ENCODE measurements around the gene ETS1. TPM values are rescaled to one million over a fixed set of nuclear protein-coding genes. Genes with fewer than 3 reads are reported as not detected.

ETS1 gene
- total RNA-seq, 3 donors from 2014 or later (not counting 1 experiment from before 2014, with no cell fraction given): 532 to 684 (median 589) TPM

GRCh38 chr11:128481135-128481534 lies 106.2 kb downstream of the ETS1 start:
- H3K27ac ChIP-seq (ENCODE audit: low read length): peak overlapping the region; percentile 92
- H3K9me3 ChIP-seq (ENCODE audit: control insufficient read depth, insufficient read depth, low read length): no peaks in the 10 kb centered on the region
- intact Hi-C loops (cut with micrococcal nuclease): no loop called here
- Mint-ChIP-seq H3K4me1 (peaks cover 98 to 99% of the 10 kb centered on the region in 2 donors), H3K27ac (peak overlapping the region; percentile 98 to 99), H3K27me3 (ENCODE audit: low read depth in 2 of 2) (no peaks in the 10 kb centered on the region), H3K4me3 (peak overlapping the region; percentile 77), H3K36me3 (peaks cover 68% of the 10 kb centered on the region), H3K9me3 (no peaks in the 10 kb centered on the region)
- no peak for DNase-seq
- peaks cover 90% of the 10 kb centered on the region for H3K36me3 ChIP-seq (ENCODE audit: control insufficient read depth, insufficient read depth, low read length)
- H3K27me3 ChIP-seq (ENCODE audit: control insufficient read depth, insufficient read depth, low read length): no peaks in the 10 kb centered on the region
- H3K4me3 ChIP-seq (ENCODE audit: low read length): no peak overlapping the region
- H3K4me1 ChIP-seq (ENCODE audit: control insufficient read depth, insufficient read depth, low read length): peaks cover 61% of the 10 kb centered on the region
- WGBS (ENCODE audit: insufficient coverage): 93% methylated on average over 2 of the region's 2 CpGs
- TF ChIP-seq CTCF (IDR thresholded peaks at IDR 0.05): no peak
- ATAC-seq: no peak

- 70% methylated on average over 4 of the region's 4 CpGs for WGBS (ENCODE audit: insufficient coverage)
- intact Hi-C loops (cut with micrococcal nuclease): no loop called here
- no peaks in the 10 kb centered on the region for H3K27me3 Mint-ChIP-seq (ENCODE audit: low read depth in 2 of 2)
- H3K4me3 ChIP-seq (ENCODE audit: low read length): no peak overlapping the region
- no peaks in the 10 kb centered on the region for H3K9me3 ChIP-seq (ENCODE audit: control insufficient read depth, insufficient read depth, low read length)
- H3K36me3 ChIP-seq (ENCODE audit: control insufficient read depth, insufficient read depth, low read length): peaks cover 90% of the 10 kb centered on the region
- H3K36me3 Mint-ChIP-seq: peaks cover 65% of the 10 kb centered on the region
- H3K4me1 ChIP-seq (ENCODE audit: control insufficient read depth, insufficient read depth, low read length): peaks cover 66% of the 10 kb centered on the region
- peak overlapping the region; percentile 92 for H3K27ac ChIP-seq (ENCODE audit: low read length)
- no peak for TF ChIP-seq CTCF (IDR thresholded peaks at IDR 0.05)
- H3K4me3 Mint-ChIP-seq: peak overlapping the region; percentile 77
- H3K4me1 Mint-ChIP-seq: peaks cover 98 to 99% of the 10 kb centered on the region in 2 donors
- no peaks in the 10 kb centered on the region for H3K9me3 Mint-ChIP-seq
- H3K27me3 ChIP-seq (ENCODE audit: control insufficient read depth, insufficient read depth, low read length): no peaks in the 10 kb centered on the region
- DNase-seq (peak in 1 of 2 donors; percentile 39), ATAC-seq (no peak)
- peak overlapping the region; percentile 98 to 99 for H3K27ac Mint-ChIP-seq
These were observed 106.7 kb downstream of the ETS1 start for GRCh38 chr11:128480665-128481064.

GRCh38 chr11:128480066-128480465 lies 107.3 kb downstream of the ETS1 start:
- Histone ChIP-seq H3K36me3 (ENCODE audit: control insufficient read depth, insufficient read depth, low read length) (peaks cover 87% of the 10 kb centered on the region), H3K27me3 (ENCODE audit: control insufficient read depth, insufficient read depth, low read length) (no peaks in the 10 kb centered on the region), H3K4me1 (ENCODE audit: control insufficient read depth, insufficient read depth, low read length) (peaks cover 72% of the 10 kb centered on the region), H3K9me3 (ENCODE audit: control insufficient read depth, insufficient read depth, low read length) (no peaks in the 10 kb centered on the region), H3K4me3 (ENCODE audit: low read length) (no peak overlapping the region), H3K27ac (ENCODE audit: low read length) (peak overlapping the region; percentile 92)
- no peak for TF ChIP-seq CTCF (IDR thresholded peaks at IDR 0.05)
- H3K27me3 Mint-ChIP-seq (ENCODE audit: low read depth in 2 of 2): no peaks in the 10 kb centered on the region
- DNase-seq (no peak), ATAC-seq (no peak)
- H3K4me1 Mint-ChIP-seq: peaks cover 98 to 99% of the 10 kb centered on the region in 2 donors
- intact Hi-C loops (cut with micrococcal nuclease): no loop called here
- no peaks in the 10 kb centered on the region for H3K9me3 Mint-ChIP-seq
- H3K4me3 Mint-ChIP-seq: peak overlapping the region; percentile 77
- peak overlapping the region; percentile 98 to 99 for H3K27ac Mint-ChIP-seq
- 76% methylated on average over 14 of the region's 14 CpGs for WGBS (ENCODE audit: insufficient coverage)
- H3K36me3 Mint-ChIP-seq: peaks cover 62% of the 10 kb centered on the region

DNA sequence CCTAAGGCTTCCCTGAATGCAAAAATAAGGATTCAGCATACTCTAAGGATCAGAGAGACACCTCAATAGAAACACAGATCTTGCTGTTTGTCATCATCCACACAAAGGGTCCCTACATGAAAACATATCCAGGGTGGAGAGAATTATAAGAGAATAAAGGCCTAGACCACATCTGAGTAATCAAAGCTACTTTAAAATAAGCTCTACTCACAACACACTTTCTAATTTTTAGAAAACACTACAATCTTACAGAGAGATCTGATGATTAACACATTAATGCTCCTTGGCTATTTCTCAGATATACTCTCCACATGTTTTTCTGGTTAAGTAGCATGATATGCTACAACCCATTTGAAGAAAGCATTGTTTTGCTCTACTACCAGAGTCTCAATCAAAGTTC lies 108.2 kb downstream of the ETS1 start:
- H3K36me3 ChIP-seq (ENCODE audit: control insufficient read depth, insufficient read depth, low read length): peaks cover 86% of the 10 kb centered on the region
- H3K4me1 Mint-ChIP-seq: peaks cover 98 to 100% of the 10 kb centered on the region in 2 donors
- no peaks in the 10 kb centered on the region for H3K27me3 Mint-ChIP-seq (ENCODE audit: low read depth in 2 of 2)
- no peak overlapping the region for H3K4me3 ChIP-seq (ENCODE audit: low read length)
- H3K36me3 Mint-ChIP-seq: peaks cover 62% of the 10 kb centered on the region
- H3K27me3 ChIP-seq (ENCODE audit: control insufficient read depth, insufficient read depth, low read length): no peaks in the 10 kb centered on the region
- no peaks in the 10 kb centered on the region for H3K9me3 Mint-ChIP-seq
- H3K4me3 Mint-ChIP-seq: peak overlapping the region; percentile 77
- peak overlapping the region; percentile 98 to 99 for H3K27ac Mint-ChIP-seq
- peak overlapping the region; percentile 92 for H3K27ac ChIP-seq (ENCODE audit: low read length)
- intact Hi-C loops (cut with micrococcal nuclease): no loop called here
- ATAC-seq (no peak), DNase-seq (peak in 1 of 2 donors; percentile 32)
- peaks cover 75% of the 10 kb centered on the region for H3K4me1 ChIP-seq (ENCODE audit: control insufficient read depth, insufficient read depth, low read length)
- no peak for TF ChIP-seq CTCF (IDR thresholded peaks at IDR 0.05)
- no peaks in the 10 kb centered on the region for H3K9me3 ChIP-seq (ENCODE audit: control insufficient read depth, insufficient read depth, low read length)
